ENCODE results near the gene MYRIP.

- TF ChIP-seq POLR2AphosphoS5 (IDR thresholded peaks at IDR 0.05; ENCODE audit: low read depth, low read length) (no peak), PAX5 (IDR thresholded peaks at IDR 0.05; ENCODE audit: insufficient read depth, low read length, severe bottlenecking) (no peak)
Observed at GRCh38 chr3:40304352-40304751, 494.9 kb downstream of the MYRIP start.

Measured in GM12891 (cell line).